ENCODE results near the gene KREMEN2. TPM values are rescaled to one million over a fixed set of nuclear protein-coding genes. Genes with fewer than 3 reads are reported as not detected.

Gene KREMEN2
- polyA plus RNA-seq, 3 donors = 0.09 TPM; not detected in 2

DNA sequence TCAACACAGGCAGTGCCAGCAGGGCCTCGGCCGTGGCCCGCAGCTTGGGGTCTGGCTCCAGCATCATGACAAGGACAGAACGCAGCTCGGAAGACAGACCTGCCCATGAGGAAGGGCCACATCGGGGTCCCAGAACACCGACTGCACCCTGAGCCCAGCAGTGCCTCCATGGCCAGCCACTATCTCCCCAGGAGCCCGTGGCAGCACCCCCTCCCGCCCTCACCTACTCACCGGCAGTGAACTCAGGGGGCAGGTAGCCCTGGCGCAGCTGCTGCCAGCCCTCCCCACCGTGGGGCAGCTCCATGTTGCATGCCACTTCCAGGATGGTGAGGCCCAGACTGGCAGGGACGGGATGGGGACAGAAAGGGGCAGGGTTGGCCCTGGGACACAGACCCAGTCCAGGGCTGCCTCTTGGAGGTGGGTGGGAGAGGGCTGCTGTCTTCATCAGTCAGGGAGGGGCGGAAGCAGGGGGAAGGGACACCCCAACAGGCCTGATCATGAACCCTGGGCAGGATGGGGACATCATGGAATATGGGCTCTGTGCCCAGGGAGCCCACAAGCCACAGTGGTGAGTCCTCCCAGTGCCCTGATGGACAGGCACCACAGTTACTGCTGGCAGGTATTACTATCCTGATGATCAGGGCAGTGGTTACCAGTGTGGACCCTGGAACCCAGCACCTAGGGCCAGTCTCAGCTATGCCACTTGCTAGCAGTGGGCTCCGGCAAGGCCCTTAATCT, 10.4 kb downstream of the KREMEN2 start:
- 97% methylated on average over 12 of the region's 15 CpGs for WGBS (ENCODE audit: insufficient coverage)
- Mint-ChIP-seq H3K4me3 (no peak overlapping the region), H3K9me3 (no peaks in the 10 kb centered on the region), H3K36me3 (peaks cover 10 to 27% of the 10 kb centered on the region in 2 donors), H3K4me1 (peaks cover 25% of the 10 kb centered on the region), H3K27me3 (ENCODE audit: low read depth in 3 of 3) (peaks cover 0 to 1% (median 0%) of the 10 kb centered on the region in 3 donors), H3K27ac (no peak overlapping the region)
- TF ChIP-seq, protein P1, sequence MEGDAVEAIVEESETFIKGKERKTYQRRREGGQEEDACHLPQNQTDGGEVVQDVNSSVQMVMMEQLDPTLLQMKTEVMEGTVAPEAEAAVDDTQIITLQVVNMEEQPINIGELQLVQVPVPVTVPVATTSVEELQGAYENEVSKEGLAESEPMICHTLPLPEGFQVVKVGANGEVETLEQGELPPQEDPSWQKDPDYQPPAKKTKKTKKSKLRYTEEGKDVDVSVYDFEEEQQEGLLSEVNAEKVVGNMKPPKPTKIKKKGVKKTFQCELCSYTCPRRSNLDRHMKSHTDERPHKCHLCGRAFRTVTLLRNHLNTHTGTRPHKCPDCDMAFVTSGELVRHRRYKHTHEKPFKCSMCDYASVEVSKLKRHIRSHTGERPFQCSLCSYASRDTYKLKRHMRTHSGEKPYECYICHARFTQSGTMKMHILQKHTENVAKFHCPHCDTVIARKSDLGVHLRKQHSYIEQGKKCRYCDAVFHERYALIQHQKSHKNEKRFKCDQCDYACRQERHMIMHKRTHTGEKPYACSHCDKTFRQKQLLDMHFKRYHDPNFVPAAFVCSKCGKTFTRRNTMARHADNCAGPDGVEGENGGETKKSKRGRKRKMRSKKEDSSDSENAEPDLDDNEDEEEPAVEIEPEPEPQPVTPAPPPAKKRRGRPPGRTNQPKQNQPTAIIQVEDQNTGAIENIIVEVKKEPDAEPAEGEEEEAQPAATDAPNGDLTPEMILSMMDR (IDR thresholded peaks at IDR 0.05) = no peak
- H2AFZ ChIP-seq (ENCODE audit: insufficient read depth, low read depth, low read length, poor library complexity, severe bottlenecking) = no peak overlapping the region
- no peak overlapping the region for H3K9ac ChIP-seq (ENCODE audit: insufficient read depth, low read length, poor library complexity, severe bottlenecking)
- H3K27ac ChIP-seq (ENCODE audit: low read depth in 1 of 2, low read length in 2 of 2) = no peak overlapping the region
- no peak overlapping the region for H3K4me2 ChIP-seq (replicated peaks; ENCODE audit: extremely low read depth, low read length, poor library complexity, severe bottlenecking)
- H3K79me2 ChIP-seq (ENCODE audit: insufficient read depth, low read length) = peaks cover 26% of the 10 kb centered on the region
- intact Hi-C loops (cut with micrococcal nuclease) = no loop called here
- H3K27me3 ChIP-seq (ENCODE audit: control insufficient read depth in 2 of 2, insufficient read depth in 2 of 2, low read length in 2 of 2) = no peaks in the 10 kb centered on the region
- peaks cover 20 to 31% of the 10 kb centered on the region in 2 donors for H3K36me3 ChIP-seq (replicated peaks in 1 of 2; ENCODE audit: control insufficient read depth in 1 of 2, insufficient read depth in 2 of 2, low read length in 2 of 2)
- no peaks in the 10 kb centered on the region for H3K9me3 ChIP-seq (replicated peaks in 1 of 2; ENCODE audit: control insufficient read depth in 1 of 2, insufficient read depth in 1 of 2, low read length in 2 of 2)
- H3K4me1 ChIP-seq (ENCODE audit: control insufficient read depth in 1 of 2, insufficient read depth in 2 of 2, low read length in 2 of 2) = peaks cover 13 to 23% of the 10 kb centered on the region in 2 donors
- no peak overlapping the region for H3K4me3 ChIP-seq (replicated peaks in 1 of 3; ENCODE audit: low read depth in 2 of 3, low read length in 3 of 3)
- no peak for DNase-seq
- peaks cover 22% of the 10 kb centered on the region for H4K20me1 ChIP-seq (ENCODE audit: insufficient read depth, low read length)

DNA sequence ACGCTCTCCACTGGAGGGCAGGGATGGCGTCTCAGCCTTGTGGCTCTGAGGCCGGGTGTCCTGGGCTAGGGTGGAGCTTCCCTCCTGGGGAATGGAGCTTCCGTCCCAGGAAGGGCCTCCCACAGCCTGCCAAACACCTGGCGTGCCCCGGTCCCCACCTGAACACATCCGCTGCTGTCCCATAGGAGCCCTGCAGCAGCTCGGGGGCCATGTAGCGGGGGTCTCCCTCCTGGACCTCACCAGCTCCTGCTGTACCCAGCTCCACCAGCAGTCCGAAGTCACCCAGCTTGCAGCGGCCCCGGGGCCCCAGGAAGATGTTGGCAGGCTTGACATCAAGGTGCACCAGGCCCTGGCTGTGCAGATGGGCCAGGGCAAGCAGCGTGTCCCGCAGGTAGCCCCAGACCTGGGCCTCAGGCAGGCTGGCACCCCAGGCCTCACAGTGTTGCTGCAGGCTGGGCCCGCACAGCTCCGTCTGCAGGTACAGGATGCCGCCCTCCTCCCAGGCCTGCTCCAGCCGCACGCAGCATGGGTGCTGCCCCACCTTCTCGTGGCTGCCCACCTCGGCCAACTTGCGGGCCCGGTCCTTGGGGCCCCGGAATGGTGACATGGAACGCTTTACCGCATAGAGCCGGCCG, 11.2 kb downstream of the KREMEN2 start:
- H3K9me3 Mint-ChIP-seq = no peaks in the 10 kb centered on the region

More for the DNA sequence above, 11.2 kb downstream of the KREMEN2 start:
- no peak overlapping the region for H3K27ac Mint-ChIP-seq
- H3K4me1 ChIP-seq (ENCODE audit: control insufficient read depth in 1 of 2, insufficient read depth in 2 of 2, low read length in 2 of 2) = peaks cover 16 to 23% of the 10 kb centered on the region in 2 donors
- DNase-seq = no peak
- peaks cover 10 to 27% of the 10 kb centered on the region in 2 donors for H3K36me3 Mint-ChIP-seq
- peaks cover 0 to 1% (median 0%) of the 10 kb centered on the region in 3 donors for H3K27me3 Mint-ChIP-seq (ENCODE audit: low read depth in 3 of 3)
- intact Hi-C loops (cut with micrococcal nuclease) = no loop called here
- no peaks in the 10 kb centered on the region for H3K27me3 ChIP-seq (ENCODE audit: control insufficient read depth in 2 of 2, insufficient read depth in 2 of 2, low read length in 2 of 2)
- no peak overlapping the region for H3K9ac ChIP-seq (ENCODE audit: insufficient read depth, low read length, poor library complexity, severe bottlenecking)
- H3K36me3 ChIP-seq (replicated peaks in 1 of 2; ENCODE audit: control insufficient read depth in 1 of 2, insufficient read depth in 2 of 2, low read length in 2 of 2) = peaks cover 20 to 31% of the 10 kb centered on the region in 2 donors
- no peak overlapping the region for H3K4me3 Mint-ChIP-seq
- TF ChIP-seq, protein P1 (IDR thresholded peaks at IDR 0.05) = no peak
- H3K27ac ChIP-seq (ENCODE audit: low read depth in 1 of 2, low read length in 2 of 2) = no peak overlapping the region
- 96% methylated on average over 28 of the region's 28 CpGs for WGBS (ENCODE audit: insufficient coverage)
- peaks cover 19% of the 10 kb centered on the region for H4K20me1 ChIP-seq (ENCODE audit: insufficient read depth, low read length)
- H3K4me1 Mint-ChIP-seq = peaks cover 28% of the 10 kb centered on the region
- H3K79me2 ChIP-seq (ENCODE audit: insufficient read depth, low read length) = peaks cover 25% of the 10 kb centered on the region
- H3K4me2 ChIP-seq (replicated peaks; ENCODE audit: extremely low read depth, low read length, poor library complexity, severe bottlenecking) = no peak overlapping the region
- no peaks in the 10 kb centered on the region for H3K9me3 ChIP-seq (replicated peaks in 1 of 2; ENCODE audit: control insufficient read depth in 1 of 2, insufficient read depth in 1 of 2, low read length in 2 of 2)
- H3K4me3 ChIP-seq (replicated peaks in 1 of 3; ENCODE audit: low read depth in 2 of 3, low read length in 3 of 3) = no peak overlapping the region
- no peak overlapping the region for H2AFZ ChIP-seq (ENCODE audit: insufficient read depth, low read depth, low read length, poor library complexity, severe bottlenecking)
